GM19452 (cell line): Measurements from ENCODE around the gene AATF.

Experiments used
- ATAC-seq: cut with Tn5 transposase; IDR thresholded peaks from one replicate; pipeline ENCODE4 v1.9.1; 2021; ENCODE audit not compliant: unreplicated experiment

The AATF gene

GRCh38 chr17:36929851-36930582 lies 18.7 kb upstream of the AATF start:
- no peak for ATAC-seq

DNA sequence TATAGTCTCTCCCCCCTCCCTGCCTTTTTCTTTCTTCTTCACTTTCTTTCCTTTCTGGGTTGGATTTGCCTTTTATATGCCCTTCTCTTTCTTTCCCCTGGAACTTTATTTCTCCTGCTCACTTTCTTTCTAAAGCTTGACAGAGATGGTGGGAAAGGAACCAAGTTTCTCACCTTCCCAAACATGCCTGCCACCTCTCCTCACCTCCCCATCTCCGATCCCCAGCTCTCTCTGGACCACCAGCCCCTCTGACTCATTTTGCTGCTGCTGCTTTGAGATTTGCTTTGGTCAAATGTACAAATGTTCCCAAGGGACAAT lies 18.2 kb upstream of the AATF start:
- no peak for ATAC-seq

GRCh38 chr17:36931096-36931696 lies 17.6 kb upstream of the AATF start:
- no peak for ATAC-seq

DNA sequence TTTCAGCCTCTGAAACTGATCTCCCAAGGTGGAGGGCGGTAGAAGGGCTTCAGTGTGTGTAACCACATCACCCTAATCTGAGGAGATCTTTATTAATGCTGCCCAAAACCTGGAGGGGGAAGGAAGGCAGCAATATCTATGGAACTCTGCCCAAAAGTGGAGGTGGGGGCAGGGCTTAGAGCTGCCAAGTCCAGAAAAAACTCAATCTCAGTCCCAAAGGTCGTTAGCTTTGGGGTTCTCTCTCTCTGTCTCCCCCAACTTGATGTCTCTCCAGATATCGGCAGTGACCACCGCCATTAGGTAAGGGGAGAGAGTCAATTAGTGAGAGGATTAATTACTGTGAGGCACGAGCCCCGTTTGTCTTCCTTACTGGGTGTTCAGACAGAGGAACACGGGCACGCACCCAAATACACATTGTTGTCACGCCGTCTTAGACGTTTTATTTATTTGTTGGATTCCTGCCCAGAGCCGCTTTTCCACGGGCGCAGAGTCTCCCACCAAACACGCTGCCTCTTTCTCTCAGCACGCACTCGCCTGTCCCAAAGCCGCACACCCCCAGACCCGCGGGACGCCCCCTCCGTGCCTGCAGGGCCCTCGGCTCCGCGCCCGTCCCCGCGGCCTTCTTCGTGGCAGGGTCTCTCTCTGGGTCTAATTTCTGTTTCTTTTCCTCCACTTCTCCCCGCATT lies 16.9 kb upstream of the AATF start:
- no peak for ATAC-seq

- no peak for ATAC-seq
Observed at GRCh38 chr17:36932383-36932693, 16.4 kb upstream of the AATF start.

DNA sequence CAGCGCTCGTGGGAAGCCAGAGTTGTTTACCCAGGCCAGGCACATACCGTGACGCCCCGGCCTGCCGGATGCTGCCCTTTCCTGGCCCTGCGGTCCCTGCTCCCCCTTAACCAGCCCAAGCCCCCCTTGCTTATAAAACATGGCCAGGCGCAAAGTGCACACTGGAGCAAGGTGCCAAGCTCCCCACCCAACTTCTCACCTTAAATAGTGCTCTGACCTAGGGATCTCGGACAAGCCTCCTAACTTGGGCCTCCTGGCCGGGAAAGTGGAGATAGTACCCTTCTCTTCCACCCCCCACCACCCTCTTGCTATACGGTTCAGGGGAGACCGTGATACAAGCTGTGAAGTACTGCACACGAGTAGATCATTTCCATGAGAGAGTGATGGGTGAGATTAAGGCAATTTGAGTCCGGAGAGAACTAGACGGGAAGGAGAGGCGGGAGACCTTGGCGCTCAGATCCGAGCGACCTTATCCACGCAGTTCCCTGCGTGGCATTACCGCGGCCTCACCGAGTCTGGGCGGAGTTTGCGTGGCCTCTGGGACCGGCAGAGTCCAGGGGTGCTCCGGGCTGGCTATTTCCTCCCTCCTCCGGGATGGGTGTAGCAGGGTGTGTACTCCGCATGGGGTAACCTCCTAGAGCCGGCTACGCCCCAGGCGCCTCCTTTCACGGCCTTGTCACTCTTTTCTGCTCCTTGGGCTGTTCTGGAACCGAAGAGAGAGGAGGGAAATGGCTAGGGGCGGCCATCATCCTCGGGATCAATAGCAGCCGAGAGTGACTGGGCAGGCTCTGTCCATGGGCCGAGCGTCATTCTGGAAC lies 15.9 kb upstream of the AATF start:
- ATAC-seq: no peak

DNA sequence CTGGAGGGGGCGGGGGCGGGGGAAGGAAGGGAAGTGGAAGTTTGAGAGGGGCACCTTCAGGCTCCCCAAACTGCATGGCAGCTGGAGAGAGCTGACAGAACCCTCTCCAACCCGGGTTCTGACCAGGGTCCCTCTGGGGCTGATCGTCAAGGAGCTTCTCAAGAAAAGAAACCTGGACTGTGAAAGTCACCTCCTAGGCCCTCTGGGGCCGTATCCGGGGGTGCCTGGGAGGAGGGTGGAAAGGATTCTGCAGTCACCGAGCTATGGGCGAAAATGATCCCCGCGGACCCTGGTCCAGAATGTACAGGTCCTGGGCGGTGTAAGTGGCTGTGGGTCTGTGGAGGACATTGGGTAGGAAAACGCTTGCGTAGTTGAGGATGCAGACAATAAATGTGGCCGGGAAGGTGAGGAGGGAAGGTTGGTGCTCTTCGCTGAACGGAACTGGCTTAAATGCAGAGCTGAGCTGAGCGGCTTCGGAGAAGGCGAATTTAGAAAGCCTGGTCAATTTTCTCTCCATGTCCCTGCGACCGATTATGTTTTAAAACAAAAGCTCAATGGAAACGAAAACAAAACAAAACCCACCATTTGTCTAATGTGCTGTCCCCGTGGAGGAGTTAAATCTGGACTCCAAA lies 15.1 kb upstream of the AATF start:
- no peak for ATAC-seq

- ATAC-seq: no peak
Observed at GRCh38 chr17:36934144-36934691, 14.5 kb upstream of the AATF start.

- no peak for ATAC-seq
Observed at GRCh38 chr17:36934692-36935630, 13.8 kb upstream of the AATF start.

- ATAC-seq: no peak
Observed at GRCh38 chr17:36935671-36936454, 12.9 kb upstream of the AATF start.

GRCh38 chr17:36936455-36937000 lies 12.2 kb upstream of the AATF start:
- ATAC-seq: no peak

- ATAC-seq: no peak
Observed at GRCh38 chr17:36937001-36937958, 11.5 kb upstream of the AATF start, which contains the start of gene LHX1. Gene LHX1, plus strand, starts transcription at chr17:36937475. Its CDS starts 723 bp downstream, at chr17:36938198.

- ATAC-seq: no peak
Observed at GRCh38 chr17:36937959-36938565, 10.7 kb upstream of the AATF start.

DNA sequence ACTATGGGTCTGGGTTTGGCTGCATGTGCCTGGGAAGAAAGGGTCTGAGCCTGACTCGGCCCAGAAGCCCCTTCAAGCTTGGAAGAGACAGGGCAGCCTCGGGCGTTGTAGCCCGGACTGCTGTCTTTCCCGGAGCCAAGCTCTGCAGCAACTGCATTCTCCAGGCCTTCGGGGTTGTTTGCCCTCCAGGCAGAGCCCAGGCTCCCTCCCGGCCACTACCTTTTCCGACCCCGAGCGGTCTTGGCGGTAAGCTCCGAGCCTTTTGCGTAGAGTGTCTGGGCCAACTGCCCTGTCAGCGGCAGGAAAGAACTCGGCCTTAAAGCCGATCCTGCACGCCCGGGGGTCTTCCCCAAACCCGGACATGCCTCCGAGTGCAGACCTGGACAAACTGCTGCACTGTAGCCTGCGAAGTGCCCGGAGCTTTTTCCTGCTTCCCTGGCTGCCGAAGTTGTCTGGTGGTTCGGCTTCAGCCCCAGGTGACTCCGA lies 10.1 kb upstream of the AATF start:
- ATAC-seq: no peak

DNA sequence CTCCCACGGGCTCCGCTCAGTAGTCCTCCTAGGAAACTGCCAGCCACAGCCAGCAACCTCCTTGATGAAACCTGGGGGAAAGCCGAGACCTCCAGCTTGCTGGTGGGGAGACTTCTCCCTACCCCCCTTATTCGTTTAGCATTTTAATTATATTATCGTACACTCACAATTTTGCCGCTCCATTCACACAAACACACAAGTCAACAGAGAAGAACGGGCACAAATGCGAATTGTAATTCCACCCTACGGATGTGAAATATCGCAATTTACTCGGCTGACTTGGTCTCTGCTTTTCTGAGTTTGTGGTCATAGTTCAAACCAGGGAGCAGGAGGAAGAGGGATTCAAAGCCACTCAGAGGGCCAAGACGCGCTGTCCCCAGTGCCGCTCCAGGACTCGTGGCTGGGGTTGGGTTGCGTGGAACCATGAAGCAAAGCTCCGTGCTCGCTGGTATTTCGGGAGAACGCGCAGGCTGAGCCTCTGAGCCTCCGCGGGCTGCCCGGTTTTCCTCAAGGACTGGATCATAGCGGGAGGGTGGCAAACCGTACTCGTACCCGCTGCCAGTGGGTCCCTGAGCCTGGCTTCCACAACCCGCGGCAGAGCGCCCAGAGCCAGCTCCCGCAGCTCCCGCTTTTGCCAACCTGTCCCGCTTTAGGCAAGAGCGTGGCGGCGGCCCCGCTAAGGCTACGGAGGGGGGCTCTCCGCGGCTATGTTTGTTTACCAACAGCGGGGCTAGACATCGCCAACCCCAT lies 9.5 kb upstream of the AATF start:
- no peak for ATAC-seq

DNA sequence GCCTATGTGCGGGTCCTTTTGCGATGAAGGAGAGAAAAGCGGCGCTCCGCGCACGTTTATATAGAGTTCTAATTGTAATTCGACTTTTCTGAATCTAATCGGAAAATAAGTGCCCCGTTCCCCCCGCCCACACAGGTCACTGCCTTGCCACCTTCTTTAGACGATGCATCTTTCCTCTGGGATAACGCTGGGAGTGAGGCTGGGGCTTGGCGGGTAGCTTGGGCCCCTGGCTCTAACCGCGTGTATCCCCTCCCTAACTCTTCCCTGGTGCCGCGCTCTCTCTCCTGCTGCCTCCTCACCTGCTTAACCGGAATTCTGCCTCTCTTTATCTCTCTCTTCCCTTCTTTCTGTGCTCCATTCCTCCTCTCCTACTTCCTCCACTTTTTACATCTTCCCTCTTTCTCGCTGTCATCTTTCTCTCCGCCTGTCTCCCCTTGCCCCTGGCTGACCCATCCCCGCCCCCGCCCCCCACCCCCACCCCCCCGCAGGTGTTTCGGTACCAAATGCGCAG lies 8.9 kb upstream of the AATF start:
- no peak for ATAC-seq
